Ovary (tissue), 3 donors: ENCODE data around the gene MBNL3.

Experiments used
- POLR2A ChIP-seq: fragments of 450-650 bp; IDR thresholded peaks from one replicate; pipeline ENCODE4 v1.6.1; 2017; ENCODE audit warnings: antibody characterized with exemption, mild to moderate bottlenecking, moderate library complexity
- TF ChIP-seq, protein P1 (sequence below), 3 donors: fragments of 450-650 bp in 2 of 3; fragments of 200-600 bp in 1 of 3; IDR thresholded peaks; one replicate each; pipeline versions ENCODE4 v1.5.1 to v1.8.0; 2016 to 2022; ENCODE audit warnings: antibody characterized with exemption in 3 of 3, mild to moderate bottlenecking in 1 of 3
- donor health status: DM: no; HTN: no; CAD: no.

DNA sequence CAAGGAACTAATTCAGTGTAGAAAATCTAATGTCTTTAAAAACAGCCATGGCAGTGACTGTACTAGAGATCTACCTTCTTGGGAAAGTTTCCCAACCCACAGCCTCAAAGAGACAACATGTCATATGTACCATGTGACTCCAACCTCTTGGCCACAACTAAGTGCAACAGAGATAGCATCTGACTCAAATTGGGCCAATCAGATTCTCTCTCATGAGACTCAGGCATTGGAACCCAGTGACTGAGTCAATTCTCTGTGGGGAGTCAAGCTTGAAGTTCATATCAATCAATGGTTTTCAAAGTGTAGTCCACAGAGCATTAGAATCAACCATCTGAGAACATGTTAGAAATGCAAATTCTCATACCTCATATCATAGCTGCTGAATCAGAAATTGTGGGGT is 123.3 kb downstream of the MBNL3 start:
- TF ChIP-seq, protein P1, sequence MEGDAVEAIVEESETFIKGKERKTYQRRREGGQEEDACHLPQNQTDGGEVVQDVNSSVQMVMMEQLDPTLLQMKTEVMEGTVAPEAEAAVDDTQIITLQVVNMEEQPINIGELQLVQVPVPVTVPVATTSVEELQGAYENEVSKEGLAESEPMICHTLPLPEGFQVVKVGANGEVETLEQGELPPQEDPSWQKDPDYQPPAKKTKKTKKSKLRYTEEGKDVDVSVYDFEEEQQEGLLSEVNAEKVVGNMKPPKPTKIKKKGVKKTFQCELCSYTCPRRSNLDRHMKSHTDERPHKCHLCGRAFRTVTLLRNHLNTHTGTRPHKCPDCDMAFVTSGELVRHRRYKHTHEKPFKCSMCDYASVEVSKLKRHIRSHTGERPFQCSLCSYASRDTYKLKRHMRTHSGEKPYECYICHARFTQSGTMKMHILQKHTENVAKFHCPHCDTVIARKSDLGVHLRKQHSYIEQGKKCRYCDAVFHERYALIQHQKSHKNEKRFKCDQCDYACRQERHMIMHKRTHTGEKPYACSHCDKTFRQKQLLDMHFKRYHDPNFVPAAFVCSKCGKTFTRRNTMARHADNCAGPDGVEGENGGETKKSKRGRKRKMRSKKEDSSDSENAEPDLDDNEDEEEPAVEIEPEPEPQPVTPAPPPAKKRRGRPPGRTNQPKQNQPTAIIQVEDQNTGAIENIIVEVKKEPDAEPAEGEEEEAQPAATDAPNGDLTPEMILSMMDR (IDR thresholded peaks at IDR 0.05) = no peak
- no peak for TF ChIP-seq POLR2A
